Lung (tissue), 12 donors: ENCODE results near the gene FER. TPM values are rescaled to one million over a fixed set of nuclear protein-coding genes. Genes with fewer than 3 reads are reported as not detected.

Experiments used
- ATAC-seq: fragments of 200-7000 bp; cut with Tn5 transposase; one replicate; pipeline ENCODE4 v1.9.1; 2020; ENCODE audit warnings: moderate number of reproducible peaks; ENCODE audit not compliant: insufficient read depth, low FRiP score
- DNase-seq, 3 donors: peaks; one replicate each; pipeline ENCODE4 v3.0.0-alpha.2; 2013 to 2017
- H3K27ac ChIP-seq, 2 donors: one replicate each; pipeline ENCODE4 v1.5.1; 2013; ENCODE audit warnings: mild to moderate bottlenecking in 2 of 2, moderate library complexity in 2 of 2, control low read depth in 1 of 2, inconsistent platforms in 1 of 2, low read depth in 1 of 2, low read length in 1 of 2
- H3K27me3 ChIP-seq, 3 donors: one replicate each; pipeline ENCODE4 v1.5.1; 2013; ENCODE audit warnings: low read length in 2 of 3; ENCODE audit not compliant: control insufficient read depth in 3 of 3, insufficient read depth in 3 of 3
- H3K36me3 ChIP-seq, 4 donors: one replicate each; pipeline ENCODE4 v1.5.1; 2013; ENCODE audit warnings: low read length in 4 of 4, mild to moderate bottlenecking in 1 of 4, moderate library complexity in 1 of 4; ENCODE audit not compliant: control insufficient read depth in 4 of 4, insufficient read depth in 4 of 4
- H3K4me1 ChIP-seq, 5 donors: one replicate each; pipeline ENCODE4 v1.5.1; 2013; ENCODE audit warnings: low read length in 5 of 5, mild to moderate bottlenecking in 2 of 5, moderate library complexity in 1 of 5; ENCODE audit not compliant: control insufficient read depth in 5 of 5, insufficient read depth in 5 of 5
- H3K4me3 ChIP-seq: one replicate; pipeline ENCODE4 v1.5.1; 2013; ENCODE audit warnings: mild to moderate bottlenecking, control low read depth, moderate library complexity
- H3K9ac ChIP-seq, 2 donors: one replicate each; pipeline ENCODE4 v1.5.1; 2013; ENCODE audit warnings: low read length in 2 of 2, control low read depth in 1 of 2; ENCODE audit not compliant: insufficient read depth in 1 of 2
- H3K9me3 ChIP-seq, 4 donors: one replicate each; pipeline ENCODE4 v1.5.1; 2013; ENCODE audit warnings: low read length in 3 of 4, mild to moderate bottlenecking in 1 of 4, moderate library complexity in 1 of 4; ENCODE audit not compliant: control insufficient read depth in 4 of 4, insufficient read depth in 3 of 4
- WGBS, 2 donors: extraction: QIAGEN DNeasy Blood & Tissue Kit; methylation state at CpG; one replicate each; pipeline ENCODE4 v1.1.7; 2013; 5-methylcytosine and 5-hydroxymethylcytosine counted together
- polyA plus RNA-seq, 2 donors: library from polyadenylated mRNA; stranded (reverse); fragments of 200-250 nt; gene quantifications; one replicate each; pipeline ENCODE4 v1.2.1, GENCODE V29; 2013
- total RNA-seq, 2 donors: library from RNA; depleted of rRNA in 1 of 2; stranded (reverse); fragments of >200 nt in 1 of 2; gene quantifications; one replicate each; pipeline ENCODE4 v1.2.1, GENCODE V29; 2014 to 2021
- TF ChIP-seq, protein P1 (sequence below): IDR thresholded peaks from 2 replicates; pipeline ENCODE4 v1.5.1; 2012; ENCODE audit warnings: mild to moderate bottlenecking; ENCODE audit errors: control extremely low read depth, extremely low read depth
- donor health status: control.
- donor health status: control.
- donor health status: Bipolar disorder and iron deficiency.
- donor health status: healthy.
- donor health status: DM: yes; HTN: yes; CAD: no.

The FER gene
- total and polyA plus RNA-seq, 4 donors = 2.6 to 88.6 (median 12.2) TPM

DNA sequence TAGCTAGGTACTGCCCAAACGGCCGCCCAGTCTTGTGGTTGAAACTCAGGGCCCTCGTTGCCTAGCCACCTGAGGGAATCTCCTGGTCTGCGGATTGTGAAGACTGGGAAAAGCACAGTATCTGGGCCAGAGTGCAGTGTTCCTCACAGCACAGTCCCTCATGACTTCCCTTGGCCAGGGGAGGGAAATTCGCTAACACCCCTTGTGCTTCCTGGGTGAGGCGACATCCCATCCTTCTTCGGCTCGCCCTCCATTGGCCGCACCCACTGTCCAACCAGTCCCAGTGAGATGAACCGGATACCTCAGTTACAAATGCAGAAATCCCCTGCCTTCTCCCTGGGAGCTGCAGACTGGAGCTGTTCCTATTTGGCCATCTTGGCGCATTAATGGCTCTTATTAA lies 250.5 kb downstream of the FER start:
- TF ChIP-seq, protein P1, sequence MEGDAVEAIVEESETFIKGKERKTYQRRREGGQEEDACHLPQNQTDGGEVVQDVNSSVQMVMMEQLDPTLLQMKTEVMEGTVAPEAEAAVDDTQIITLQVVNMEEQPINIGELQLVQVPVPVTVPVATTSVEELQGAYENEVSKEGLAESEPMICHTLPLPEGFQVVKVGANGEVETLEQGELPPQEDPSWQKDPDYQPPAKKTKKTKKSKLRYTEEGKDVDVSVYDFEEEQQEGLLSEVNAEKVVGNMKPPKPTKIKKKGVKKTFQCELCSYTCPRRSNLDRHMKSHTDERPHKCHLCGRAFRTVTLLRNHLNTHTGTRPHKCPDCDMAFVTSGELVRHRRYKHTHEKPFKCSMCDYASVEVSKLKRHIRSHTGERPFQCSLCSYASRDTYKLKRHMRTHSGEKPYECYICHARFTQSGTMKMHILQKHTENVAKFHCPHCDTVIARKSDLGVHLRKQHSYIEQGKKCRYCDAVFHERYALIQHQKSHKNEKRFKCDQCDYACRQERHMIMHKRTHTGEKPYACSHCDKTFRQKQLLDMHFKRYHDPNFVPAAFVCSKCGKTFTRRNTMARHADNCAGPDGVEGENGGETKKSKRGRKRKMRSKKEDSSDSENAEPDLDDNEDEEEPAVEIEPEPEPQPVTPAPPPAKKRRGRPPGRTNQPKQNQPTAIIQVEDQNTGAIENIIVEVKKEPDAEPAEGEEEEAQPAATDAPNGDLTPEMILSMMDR = no peak
- no peaks in the 10 kb centered on the region for H3K27me3 ChIP-seq
- ATAC-seq = no peak
- H3K4me3 ChIP-seq = no peak overlapping the region
- 96 to 98% methylated on average over 11 of the region's 11 CpGs for WGBS, 2 donors
- no peak overlapping the region for H3K9ac ChIP-seq
- H3K4me1 ChIP-seq = no peaks in the 10 kb centered on the region
- DNase-seq = no peak
- H3K27ac ChIP-seq = no peak overlapping the region
- H3K9me3 ChIP-seq = peaks cover 0 to 5% (median 0%) of the 10 kb centered on the region in 4 donors
- H3K36me3 ChIP-seq = peaks cover 0 to 3% (median 1%) of the 10 kb centered on the region in 4 donors

DNA sequence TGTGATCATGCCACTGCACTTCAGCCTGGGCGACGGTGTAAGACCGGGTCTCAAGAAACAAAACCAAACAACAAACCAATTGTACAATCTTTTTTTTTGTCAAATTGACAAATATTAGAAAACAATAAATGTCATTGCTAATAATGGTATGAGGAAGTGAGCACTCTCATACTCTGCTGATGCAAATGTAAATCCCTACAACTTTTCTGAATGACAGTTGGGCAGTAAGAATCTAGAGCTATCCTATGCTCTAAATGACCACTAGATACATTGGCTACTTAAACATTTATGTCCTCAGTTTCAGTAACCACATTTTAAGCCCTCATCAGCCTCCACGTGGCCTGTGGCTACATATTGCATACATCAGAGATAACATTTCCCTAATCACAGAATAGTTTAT lies 256.2 kb downstream of the FER start:
- Histone ChIP-seq H3K36me3 (peaks cover 0 to 4% (median 0%) of the 10 kb centered on the region in 4 donors), H3K9me3 (no peaks in the 10 kb centered on the region), H3K9ac (no peak overlapping the region), H3K4me1 (no peaks in the 10 kb centered on the region), H3K27ac (no peak overlapping the region), H3K4me3 (no peak overlapping the region), H3K27me3 (no peaks in the 10 kb centered on the region)
- WGBS, 2 donors = 66 to 91% methylated on average over 4 of the region's 4 CpGs
- ATAC-seq (no peak), DNase-seq (peak in 1 of 3 donors; percentile 17)
- TF ChIP-seq, protein P1 = no peak

DNA sequence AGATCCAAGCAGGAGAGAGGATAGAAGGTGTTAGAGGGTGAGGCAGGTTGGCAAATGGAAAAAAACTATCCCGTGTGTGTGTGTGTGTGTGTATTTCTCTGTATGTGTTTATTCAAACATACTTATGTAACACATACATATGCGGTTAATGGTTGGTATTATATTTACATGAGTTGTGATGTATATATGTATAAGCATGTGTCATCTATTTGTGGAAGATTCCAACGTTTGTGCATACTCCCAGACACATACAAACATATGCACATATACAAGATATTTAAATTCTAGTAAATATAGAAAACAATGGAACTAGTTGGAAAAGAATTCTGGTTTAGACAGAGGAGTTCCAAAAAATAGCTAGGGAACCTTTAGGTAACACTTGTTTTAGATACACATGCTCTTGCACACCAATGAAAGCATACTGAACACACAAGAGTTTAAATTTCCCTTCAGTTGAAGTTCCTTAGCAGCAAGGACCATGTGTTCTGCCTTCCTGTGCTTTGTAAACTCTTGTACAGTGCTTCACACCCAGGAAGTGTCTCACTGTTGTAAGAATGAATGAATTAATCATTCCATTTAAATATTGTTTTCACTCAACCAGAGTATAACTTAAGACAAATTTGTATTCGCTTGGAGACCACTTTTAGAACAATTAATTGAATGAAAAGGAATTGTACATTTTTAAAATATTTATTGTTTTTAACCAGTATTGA lies 257.8 kb downstream of the FER start:
- no peaks in the 10 kb centered on the region for H3K9me3 ChIP-seq
- H3K27ac ChIP-seq = no peak overlapping the region
- no peak for DNase-seq
- H3K4me1 ChIP-seq = no peaks in the 10 kb centered on the region
- no peak overlapping the region for H3K9ac ChIP-seq
- H3K4me3 ChIP-seq = no peak overlapping the region
- no peak for ATAC-seq
- TF ChIP-seq, protein P1 = no peak
- 78 to 86% methylated on average over 4 of the region's 4 CpGs for WGBS, 2 donors
- no peaks in the 10 kb centered on the region for H3K27me3 ChIP-seq
- peaks cover 0 to 7% (median 0%) of the 10 kb centered on the region in 4 donors for H3K36me3 ChIP-seq
